ENCODE data around the gene CASR.
A peak's percentile ranks its signal among the peaks of the same experiment; 100 is the strongest.

Gene CASR

GRCh38 chr3:122273498-122273897, 90.0 kb downstream of the CASR start:
- no peak overlapping the region for H2BK5ac ChIP-seq (ENCODE audit: low read depth, low read length, poor library complexity, severe bottlenecking)
- no peak for DNase-seq
- no peak overlapping the region for H3K4me2 ChIP-seq (ENCODE audit: low read length, poor library complexity, severe bottlenecking)
- no peak overlapping the region for H2AFZ ChIP-seq (ENCODE audit: low read depth, low read length)
- H3K4me1 ChIP-seq (ENCODE audit: control insufficient read depth, insufficient read depth, low read depth, low read length) = no peaks in the 10 kb centered on the region
- no peak overlapping the region for H3K27ac ChIP-seq (ENCODE audit: low read length, poor library complexity, severe bottlenecking)
- H3K23ac ChIP-seq (ENCODE audit: low read length in 2 of 2) = no peak overlapping the region
- H3K14ac ChIP-seq (ENCODE audit: low read length in 2 of 2) = no peak overlapping the region
- H3K4ac ChIP-seq (ENCODE audit: low read depth in 1 of 2, low read length in 2 of 2) = no peak overlapping the region
- no peak overlapping the region for H3K9ac ChIP-seq (ENCODE audit: low read length)
- no peak overlapping the region for H4K8ac ChIP-seq (ENCODE audit: low read length)
- H2BK120ac ChIP-seq (ENCODE audit: low read depth, low read length) = no peak overlapping the region
- H3K27me3 ChIP-seq (ENCODE audit: control insufficient read depth in 1 of 2, insufficient read depth in 1 of 2, low read length in 2 of 2) = no peaks in the 10 kb centered on the region
- H3K18ac ChIP-seq (ENCODE audit: low read depth in 1 of 2, low read length in 2 of 2) = no peak overlapping the region
- no peak overlapping the region for H4K91ac ChIP-seq (ENCODE audit: low read length)
- H3K4me3 ChIP-seq (ENCODE audit: insufficient read depth in 1 of 2, low read depth in 1 of 2, low read length in 2 of 2) = no peak overlapping the region
- WGBS = 53% methylated on average over 2 of the region's 2 CpGs
- H3K79me1 ChIP-seq (replicated peaks; ENCODE audit: low read length, poor library complexity, severe bottlenecking) = no peaks in the 10 kb centered on the region
- H2BK15ac ChIP-seq (ENCODE audit: low read depth, poor library complexity, severe bottlenecking) = no peak overlapping the region
- H2BK12ac ChIP-seq (ENCODE audit: low read length in 2 of 2) = no peak overlapping the region
- no peak overlapping the region for H2AK5ac ChIP-seq (ENCODE audit: low read length, severe bottlenecking)
- H3K9me3 ChIP-seq (ENCODE audit: control insufficient read depth, low read length) = no peaks in the 10 kb centered on the region
- no peaks in the 10 kb centered on the region for H3K36me3 ChIP-seq (ENCODE audit: control insufficient read depth in 1 of 2, insufficient read depth in 2 of 2, low read depth in 1 of 2, low read length in 2 of 2)

- Histone ChIP-seq H2AK5ac (ENCODE audit: low read length, severe bottlenecking) (no peak overlapping the region), H3K27me3 (ENCODE audit: control insufficient read depth in 1 of 2, insufficient read depth in 1 of 2, low read length in 2 of 2) (peaks cover under 1 to 5% of the 10 kb centered on the region in 2 experiments), H2BK120ac (ENCODE audit: low read depth, low read length) (no peak overlapping the region), H3K9ac (ENCODE audit: low read length) (no peak overlapping the region), H3K27ac (ENCODE audit: low read length, poor library complexity, severe bottlenecking) (no peak overlapping the region), H3K14ac (ENCODE audit: low read length in 2 of 2) (no peak overlapping the region), H3K23ac (ENCODE audit: low read length in 2 of 2) (no peak overlapping the region), H3K4me3 (ENCODE audit: insufficient read depth in 1 of 2, low read depth in 1 of 2, low read length in 2 of 2) (no peak overlapping the region), H3K18ac (ENCODE audit: low read depth in 1 of 2, low read length in 2 of 2) (no peak overlapping the region), H3K4me1 (ENCODE audit: control insufficient read depth, insufficient read depth, low read depth, low read length) (no peaks in the 10 kb centered on the region), H3K4ac (ENCODE audit: low read depth in 1 of 2, low read length in 2 of 2) (no peak overlapping the region), H3K36me3 (ENCODE audit: control insufficient read depth in 1 of 2, insufficient read depth in 2 of 2, low read depth in 1 of 2, low read length in 2 of 2) (no peaks in the 10 kb centered on the region), H3K79me1 (replicated peaks; ENCODE audit: low read length, poor library complexity, severe bottlenecking) (no peaks in the 10 kb centered on the region), H2BK5ac (ENCODE audit: low read depth, low read length, poor library complexity, severe bottlenecking) (no peak overlapping the region), H3K4me2 (ENCODE audit: low read length, poor library complexity, severe bottlenecking) (no peak overlapping the region), H2AFZ (ENCODE audit: low read depth, low read length) (no peak overlapping the region), H2BK12ac (ENCODE audit: low read length in 2 of 2) (no peak overlapping the region), H4K91ac (ENCODE audit: low read length) (peak overlapping the region; percentile 20), H2BK15ac (ENCODE audit: low read depth, poor library complexity, severe bottlenecking) (no peak overlapping the region), H4K8ac (ENCODE audit: low read length) (no peak overlapping the region), H3K9me3 (ENCODE audit: control insufficient read depth, low read length) (no peaks in the 10 kb centered on the region)
- WGBS = 42% methylated on average over 3 of the region's 3 CpGs
- DNase-seq = no peak
Measured at GRCh38 chr3:122281891-122282290, 98.4 kb downstream of the CASR start.

GRCh38 chr3:122283796-122284445, 100.5 kb downstream of the CASR start:
- H2AK5ac ChIP-seq (ENCODE audit: low read length, severe bottlenecking) = no peak overlapping the region
- no peak overlapping the region for H2BK120ac ChIP-seq (ENCODE audit: low read depth, low read length)
- peaks cover 8% of the 10 kb centered on the region in 2 experiments for H3K27me3 ChIP-seq (ENCODE audit: control insufficient read depth in 1 of 2, insufficient read depth in 1 of 2, low read length in 2 of 2)
- H3K27ac ChIP-seq (ENCODE audit: low read length, poor library complexity, severe bottlenecking) = no peak overlapping the region
- H2BK5ac ChIP-seq (ENCODE audit: low read depth, low read length, poor library complexity, severe bottlenecking) = no peak overlapping the region
- H4K91ac ChIP-seq (ENCODE audit: low read length) = no peak overlapping the region
- no peak overlapping the region for H2BK15ac ChIP-seq (ENCODE audit: low read depth, poor library complexity, severe bottlenecking)
- no peaks in the 10 kb centered on the region for H3K9me3 ChIP-seq (ENCODE audit: control insufficient read depth, low read length)
- no peaks in the 10 kb centered on the region for H3K79me1 ChIP-seq (replicated peaks; ENCODE audit: low read length, poor library complexity, severe bottlenecking)
- no peaks in the 10 kb centered on the region for H3K4me1 ChIP-seq (ENCODE audit: control insufficient read depth, insufficient read depth, low read depth, low read length)
- no peak overlapping the region for H4K8ac ChIP-seq (ENCODE audit: low read length)
- no peaks in the 10 kb centered on the region for H3K36me3 ChIP-seq (ENCODE audit: control insufficient read depth in 1 of 2, insufficient read depth in 2 of 2, low read depth in 1 of 2, low read length in 2 of 2)
- H2BK12ac ChIP-seq (ENCODE audit: low read length in 2 of 2) = no peak overlapping the region
- H3K23ac ChIP-seq (ENCODE audit: low read length in 2 of 2) = no peak overlapping the region
- H3K14ac ChIP-seq (ENCODE audit: low read length in 2 of 2) = no peak overlapping the region
- H3K4me3 ChIP-seq (ENCODE audit: insufficient read depth in 1 of 2, low read depth in 1 of 2, low read length in 2 of 2) = no peak overlapping the region
- no peak overlapping the region for H2AFZ ChIP-seq (ENCODE audit: low read depth, low read length)
- DNase-seq = no peak
- no peak overlapping the region for H3K9ac ChIP-seq (ENCODE audit: low read length)
- no peak overlapping the region for H3K4ac ChIP-seq (ENCODE audit: low read depth in 1 of 2, low read length in 2 of 2)
- no peak overlapping the region for H3K4me2 ChIP-seq (ENCODE audit: low read length, poor library complexity, severe bottlenecking)
- H3K18ac ChIP-seq (ENCODE audit: low read depth in 1 of 2, low read length in 2 of 2) = no peak overlapping the region
- WGBS = 86% methylated on average over 22 of the region's 22 CpGs

GRCh38 chr3:122284486-122284885, 101.0 kb downstream of the CASR start:
- no peak overlapping the region for H2AFZ ChIP-seq (ENCODE audit: low read depth, low read length)
- H3K23ac ChIP-seq (ENCODE audit: low read length in 2 of 2) = no peak overlapping the region
- no peak overlapping the region for H2BK15ac ChIP-seq (ENCODE audit: low read depth, poor library complexity, severe bottlenecking)
- no peak overlapping the region for H4K91ac ChIP-seq (ENCODE audit: low read length)
- H3K27ac ChIP-seq (ENCODE audit: low read length, poor library complexity, severe bottlenecking) = no peak overlapping the region
- peaks cover 8 to 13% of the 10 kb centered on the region in 2 experiments for H3K27me3 ChIP-seq (ENCODE audit: control insufficient read depth in 1 of 2, insufficient read depth in 1 of 2, low read length in 2 of 2)
- no peaks in the 10 kb centered on the region for H3K4me1 ChIP-seq (ENCODE audit: control insufficient read depth, insufficient read depth, low read depth, low read length)
- no peaks in the 10 kb centered on the region for H3K9me3 ChIP-seq (ENCODE audit: control insufficient read depth, low read length)
- H3K4ac ChIP-seq (ENCODE audit: low read depth in 1 of 2, low read length in 2 of 2) = no peak overlapping the region
- H2BK5ac ChIP-seq (ENCODE audit: low read depth, low read length, poor library complexity, severe bottlenecking) = no peak overlapping the region
- H3K79me1 ChIP-seq (replicated peaks; ENCODE audit: low read length, poor library complexity, severe bottlenecking) = no peaks in the 10 kb centered on the region
- H4K8ac ChIP-seq (ENCODE audit: low read length) = no peak overlapping the region
- H3K4me3 ChIP-seq (ENCODE audit: insufficient read depth in 1 of 2, low read depth in 1 of 2, low read length in 2 of 2) = no peak overlapping the region
- H3K18ac ChIP-seq (ENCODE audit: low read depth in 1 of 2, low read length in 2 of 2) = no peak overlapping the region
- H3K4me2 ChIP-seq (ENCODE audit: low read length, poor library complexity, severe bottlenecking) = no peak overlapping the region
- no peak overlapping the region for H2BK12ac ChIP-seq (ENCODE audit: low read length in 2 of 2)
- no peak for DNase-seq
- H2AK5ac ChIP-seq (ENCODE audit: low read length, severe bottlenecking) = no peak overlapping the region
- no peak overlapping the region for H3K9ac ChIP-seq (ENCODE audit: low read length)
- no peaks in the 10 kb centered on the region for H3K36me3 ChIP-seq (ENCODE audit: control insufficient read depth in 1 of 2, insufficient read depth in 2 of 2, low read depth in 1 of 2, low read length in 2 of 2)
- H2BK120ac ChIP-seq (ENCODE audit: low read depth, low read length) = no peak overlapping the region
- 91% methylated on average over 19 of the region's 20 CpGs for WGBS
- no peak overlapping the region for H3K14ac ChIP-seq (ENCODE audit: low read length in 2 of 2)
